H1 (cell line): Measurements from ENCODE around the gene PCNX3. TPM values are rescaled to one million over a fixed set of nuclear protein-coding genes. Genes with fewer than 3 reads are reported as not detected.

Experiments
- CTCF ChIA-PET: fragments of 300-600 bp; sonication (Branson Sonifier 250); formaldehyde crosslinking; loops from one replicate; lab custom pipeline; 2021; ENCODE audit not compliant: partially characterized antibody; lab: Charles Lee
- POLR2A ChIA-PET: fragments of 300-600 bp; sonication (Branson Sonifier 250); formaldehyde crosslinking; loops from one replicate; lab custom pipeline; 2021; ENCODE audit warnings: inconsistent platforms; ENCODE audit not compliant: partially characterized antibody; lab: Charles Lee
- DNase-seq, 2 experiments: peaks; one replicate each; pipeline versions ENCODE4 v3.0.0 to v3.0.0-alpha.2; 2010 to 2022; ENCODE audit warnings: low spot score in 2 of 2, low read depth in 1 of 2, mixed read lengths in 1 of 2
- FAIRE-seq: peaks from 2 replicates; lab custom pipeline; 2011; peaks lifted over from hg19 to GRCh38; lab: Jason Lieb, UNC
- H2AFZ ChIP-seq: 2 replicates; pipeline ENCODE4 v1.8.1; 2012; ENCODE audit warnings: low read length, inconsistent platforms
- H2AK5ac ChIP-seq: 2 replicates; pipeline ENCODE4 v1.6.1; 2013; ENCODE audit warnings: low read depth, low read length
- H2BK120ac ChIP-seq: replicated peaks from 2 replicates; pipeline ENCODE3; 2013; ENCODE audit warnings: low read depth, low read length, inconsistent platforms
- H2BK12ac ChIP-seq: 2 replicates; pipeline ENCODE4 v1.6.1; 2013; ENCODE audit warnings: low read depth, low read length
- H2BK15ac ChIP-seq: 2 replicates; pipeline ENCODE4 v1.6.1; 2013; ENCODE audit warnings: low read length
- H2BK20ac ChIP-seq: 2 replicates; pipeline ENCODE4 v1.6.1; 2013; ENCODE audit warnings: low read length
- H2BK5ac ChIP-seq: 2 replicates; pipeline ENCODE4 v1.6.1; 2013; ENCODE audit warnings: low read depth, low read length
- H3K14ac ChIP-seq: 2 replicates; pipeline ENCODE4 v1.6.1; 2013; ENCODE audit warnings: inconsistent platforms; ENCODE audit not compliant: insufficient read length
- H3K18ac ChIP-seq: 2 replicates; pipeline ENCODE4 v1.6.1; 2013; ENCODE audit warnings: low read length; ENCODE audit errors: extremely low read depth
- H3K23ac ChIP-seq: 2 replicates; pipeline ENCODE4 v1.6.1; 2013; ENCODE audit warnings: inconsistent platforms; ENCODE audit not compliant: insufficient read length
- H3K23me2 ChIP-seq: 2 replicates; pipeline ENCODE4 v1.6.1; 2013; ENCODE audit warnings: low read depth, low read length
- H3K27ac ChIP-seq: 2 replicates; pipeline ENCODE4 v1.6.1; 2011; ENCODE audit warnings: low read depth, low read length, inconsistent platforms
- H3K27me3 ChIP-seq, 4 experiments: replicated peaks in 1 of 4; 1 replicate in 1 of 4; 2 replicates in 3 of 4; pipeline versions ENCODE4 v1.6.1 to v1.8.1; 2011 to 2013; ENCODE audit warnings: low read length in 3 of 4, mild to moderate bottlenecking in 3 of 4, inconsistent platforms in 2 of 4, mixed read lengths in 2 of 4, moderate library complexity in 1 of 4; ENCODE audit not compliant: control insufficient read depth in 3 of 4, insufficient read depth in 3 of 4; ENCODE audit errors: extremely low read depth in 1 of 4
- H3K36me3 ChIP-seq, 4 experiments: 2 replicates each; pipeline versions ENCODE4 v1.6.1 to v1.8.1; 2011 to 2013; ENCODE audit warnings: mild to moderate bottlenecking in 4 of 4, low read length in 3 of 4, moderate library complexity in 2 of 4, control low read depth in 1 of 4, inconsistent platforms in 1 of 4; ENCODE audit not compliant: insufficient read depth in 4 of 4, control insufficient read depth in 2 of 4
- H3K4ac ChIP-seq: replicated peaks from 2 replicates; pipeline ENCODE3; 2013; ENCODE audit warnings: low read length, low read depth, mixed read lengths, inconsistent platforms; ENCODE audit not compliant: insufficient read length
- H3K4me1 ChIP-seq, 4 experiments: replicated peaks in 1 of 4; 1 replicate in 1 of 4; 2 replicates in 3 of 4; pipeline versions ENCODE4 v1.6.1 to v1.8.1; 2011 to 2013; ENCODE audit warnings: low read length in 3 of 4, inconsistent platforms in 2 of 4, mixed read lengths in 1 of 4; ENCODE audit not compliant: insufficient read depth in 4 of 4, control insufficient read depth in 3 of 4
- H3K4me2 ChIP-seq, 2 experiments: 2 replicates each; pipeline versions ENCODE4 v1.6.1 to v1.8.1; 2011 to 2013; ENCODE audit warnings: low read depth in 2 of 2, low read length in 2 of 2, control low read depth in 1 of 2, inconsistent platforms in 1 of 2, mild to moderate bottlenecking in 1 of 2; ENCODE audit not compliant: insufficient read depth in 1 of 2
- H3K4me3 ChIP-seq, 4 experiments: fragments of 200-600, 300-600 bp in 1 of 4; sonication (generic), shearing (Covaris generic), sonication (Bioruptor Twin) in 1 of 4; 2 replicates each; pipeline versions ENCODE4 v1.5.1 to v1.8.1; 2011 to 2016; ENCODE audit warnings: low read length in 4 of 4, low read depth in 3 of 4, control low read depth in 2 of 4, inconsistent platforms in 2 of 4, mild to moderate bottlenecking in 2 of 4, mixed read lengths in 1 of 4, moderate library complexity in 1 of 4; ENCODE audit not compliant: insufficient read depth in 2 of 4; ENCODE audit errors: extremely low read depth in 1 of 4
- H3K56ac ChIP-seq: replicated peaks from 2 replicates; pipeline ENCODE3; 2013; ENCODE audit warnings: low read depth, mild to moderate bottlenecking, mixed read lengths, low read length, inconsistent platforms; ENCODE audit not compliant: insufficient read length
- H3K79me1 ChIP-seq: 2 replicates; pipeline ENCODE4 v1.6.1; 2013; ENCODE audit warnings: low read depth, low read length, control low read depth
- H3K79me2 ChIP-seq, 2 experiments: 2 replicates each; pipeline versions ENCODE4 v1.6.1 to v1.8.1; 2012 to 2013; ENCODE audit warnings: low read length in 2 of 2, mild to moderate bottlenecking in 2 of 2, inconsistent platforms in 1 of 2; ENCODE audit not compliant: insufficient read depth in 2 of 2, control insufficient read depth in 1 of 2
- H3K9ac ChIP-seq, 4 experiments: replicated peaks in 1 of 4; 1 replicate in 1 of 4; 2 replicates in 3 of 4; pipeline versions ENCODE4 v1.6.1 to v1.8.1; 2011 to 2013; ENCODE audit warnings: low read depth in 3 of 4, low read length in 3 of 4, control low read depth in 2 of 4, mild to moderate bottlenecking in 2 of 4, moderate library complexity in 2 of 4, inconsistent platforms in 1 of 4; ENCODE audit errors: extremely low read depth in 1 of 4
- H3K9me3 ChIP-seq, 2 experiments: 2 replicates each; pipeline versions ENCODE4 v1.6.1 to v1.8.1; 2012 to 2013; ENCODE audit warnings: mild to moderate bottlenecking in 2 of 2, moderate library complexity in 2 of 2, control low read depth in 1 of 2, inconsistent platforms in 1 of 2, low read depth in 1 of 2, low read length in 1 of 2, mixed read lengths in 1 of 2; ENCODE audit not compliant: insufficient read depth in 2 of 2
- H4K20me1 ChIP-seq, 2 experiments: replicated peaks in 1 of 2; 2 replicates each; pipeline versions ENCODE3 to v1.8.1; 2011 to 2013; ENCODE audit warnings: inconsistent platforms in 2 of 2, low read length in 2 of 2, mild to moderate bottlenecking in 1 of 2; ENCODE audit not compliant: insufficient read depth in 2 of 2, control insufficient read depth in 1 of 2
- H4K5ac ChIP-seq: 2 replicates; pipeline ENCODE4 v1.6.1; 2013; ENCODE audit warnings: low read length, low read depth, mixed read lengths, inconsistent platforms; ENCODE audit not compliant: insufficient read length
- H4K8ac ChIP-seq: 2 replicates; pipeline ENCODE4 v1.8.0; 2013; ENCODE audit warnings: mild to moderate bottlenecking, moderate library complexity, low read length, inconsistent platforms; ENCODE audit not compliant: insufficient read depth; ENCODE audit errors: extremely low read depth
- H4K91ac ChIP-seq: replicated peaks from 2 replicates; pipeline ENCODE3; 2013; ENCODE audit warnings: low read length, mixed read lengths, inconsistent platforms; ENCODE audit not compliant: insufficient read length
- CBX8 ChIP-seq: fragments of 300-800, 300-1000 bp; sonication (generic); IDR thresholded peaks from 2 replicates; pipeline ENCODE4 v1.7.1; 2016; ENCODE audit warnings: low read depth, low read length, borderline replicate concordance
- CREB1 ChIP-seq: IDR thresholded peaks from 2 replicates; pipeline ENCODE4 v1.6.1; 2012; ENCODE audit warnings: inconsistent platforms
- PHF8 ChIP-seq: fragments of 200-600 bp; sonication (generic); conservative IDR thresholded peaks from 2 replicates; pipeline ENCODE4 v1.7.1; 2012; ENCODE audit warnings: low read depth, mild to moderate bottlenecking, inconsistent platforms, low read length, moderate library complexity
- RAD21 ChIP-seq, 2 experiments: IDR thresholded peaks in 1 of 2; conservative IDR thresholded peaks in 1 of 2; 2 replicates each; pipeline ENCODE4 v1.6.1; 2011; ENCODE audit warnings: low read depth in 2 of 2, low read length in 2 of 2, improper control_type of control experiment in 1 of 2, inconsistent platforms in 1 of 2, mild to moderate bottlenecking in 1 of 2, moderate library complexity in 1 of 2
- SP1 ChIP-seq: IDR thresholded peaks from 2 replicates; pipeline ENCODE4 v1.6.1; 2011; ENCODE audit warnings: low read depth, low read length
- TEAD4 ChIP-seq: IDR thresholded peaks from 2 replicates; pipeline ENCODE4 v1.6.1; 2012; ENCODE audit warnings: low read depth, low read length, inconsistent platforms, mixed read lengths
- USF2 ChIP-seq: IDR thresholded peaks from 2 replicates; pipeline ENCODE4 v1.6.1; 2011; ENCODE audit warnings: low read length, improper control_type of control experiment
- WGBS, 2 experiments: shearing (Covaris generic) in 1 of 2; methylation state at CpG; one replicate each; pipeline versions ENCODE4 v1.1.6 to v1.1.7; 2013 to 2015; ENCODE audit warnings: low lambda C conversion rate in 2 of 2, mixed read lengths in 2 of 2, inconsistent platforms in 1 of 2, low coverage in 1 of 2, missing lambda C conversion rate in 1 of 2; ENCODE audit not compliant: insufficient replicate concordance in 2 of 2, insufficient coverage in 1 of 2, insufficient read length in 1 of 2; ENCODE audit errors: extremely low coverage in 1 of 2, missing lambda C conversion rate in 1 of 2; 5-methylcytosine and 5-hydroxymethylcytosine counted together
- polyA plus RNA-seq, 7 experiments: library from polyadenylated mRNA; depleted of rRNA in 3 of 7; stranded (reverse) in 5 of 7; unstranded in 2 of 7; fragments of >200 nt in 5 of 7; fragments of 200-250 nt in 2 of 7; gene quantifications; 1 replicate in 5 of 7; 2 replicates in 1 of 7; 4 replicates in 1 of 7; pipeline versions ENCODE4 v1.2.1 to v1.2.3, GENCODE V29; 2011 to 2013; ENCODE audit warnings: missing spikeins in 2 of 7, mixed read lengths in 2 of 7
- total RNA-seq: library from RNA; stranded (reverse); fragmentation: NEBNext Ultra II Directional; extraction: Animal tissue kit (Norgen Biotek cat#: 25700); gene quantifications from 2 replicates; pipeline ENCODE4 v1.2.1, GENCODE V29; 2021

The PCNX3 gene
- total and polyA plus RNA-seq, 2 of the 8 experiments (the other 6 are each of a cell fraction or from before 2014, with no cell fraction given) = 27.2 to 38.8 TPM

GRCh38 chr11:65577756-65578109 is 37.8 kb upstream of the PCNX3 start:
- 86% methylated on average over 8 of the region's 8 CpGs; no CpG with 5 or more reads in 1 of the 2 experiments for WGBS, 2 experiments
- Histone ChIP-seq H4K8ac (no peak overlapping the region), H2BK120ac (no peak overlapping the region), H4K5ac (no peak overlapping the region), H2BK20ac (no peak overlapping the region), H3K4me3 (no peak overlapping the region), H2BK12ac (no peak overlapping the region), H3K4me1 (peaks cover 8 to 23% (median 15%) of the 10 kb centered on the region in 4 experiments; a peak in 6 of 7 replicates), H2AK5ac (no peak overlapping the region), H2BK15ac (no peak overlapping the region), H3K23ac (no peak overlapping the region), H3K4me2 (no peak overlapping the region), H4K91ac (no peak overlapping the region), H3K14ac (no peak overlapping the region), H3K9me3 (no peaks in the 10 kb centered on the region), H3K4ac (no peak overlapping the region), H3K36me3 (no peaks in the 10 kb centered on the region), H3K9ac (no peak overlapping the region), H4K20me1 (peaks cover 10 to 11% of the 10 kb centered on the region in 2 experiments), H3K56ac (no peak overlapping the region), H3K23me2 (peaks cover 8% of the 10 kb centered on the region; the same call in 1 of the 2 replicates), H3K79me1 (no peaks in the 10 kb centered on the region), H3K27me3 (peaks cover 8 to 46% (median 32%) of the 10 kb centered on the region in 4 experiments), H2AFZ (no peak overlapping the region), H3K27ac (no peak overlapping the region), H3K79me2 (no peaks in the 10 kb centered on the region), H2BK5ac (no peak overlapping the region), H3K18ac (no peak overlapping the region)
- ChIA-PET CTCF (interaction anchor here (3.3 to 7.2 kb wide), 4 partner anchors 12 to 37 kb away, joined by 12 to 97 read pairs (median 30); partner anchors contain the start of gene KCNK7), POLR2A (interaction anchor here (0.6 to 3.7 kb wide), 5 partner anchors 8 to 116 kb away, joined by 3 to 36 read pairs (median 7); no protein-coding TSS in a partner anchor)
- FAIRE-seq (no peak), DNase-seq (no peak)
- TF ChIP-seq CREB1 = no peak
- TF ChIP-seq RAD21 (IDR thresholded peaks at IDR 0.05 in 1 of 2, conservative IDR thresholded peaks at IDR 0.05 in 1 of 2; ENCODE audit: low read depth in 2 of 2, low read length in 2 of 2) = no peak
- no peak for TF ChIP-seq USF2
- TF ChIP-seq CBX8 = no peak
- no peak for TF ChIP-seq PHF8
- no peak for TF ChIP-seq TEAD4
- no peak for TF ChIP-seq SP1
